ENCODE data around the gene HOXA5.

DNA sequence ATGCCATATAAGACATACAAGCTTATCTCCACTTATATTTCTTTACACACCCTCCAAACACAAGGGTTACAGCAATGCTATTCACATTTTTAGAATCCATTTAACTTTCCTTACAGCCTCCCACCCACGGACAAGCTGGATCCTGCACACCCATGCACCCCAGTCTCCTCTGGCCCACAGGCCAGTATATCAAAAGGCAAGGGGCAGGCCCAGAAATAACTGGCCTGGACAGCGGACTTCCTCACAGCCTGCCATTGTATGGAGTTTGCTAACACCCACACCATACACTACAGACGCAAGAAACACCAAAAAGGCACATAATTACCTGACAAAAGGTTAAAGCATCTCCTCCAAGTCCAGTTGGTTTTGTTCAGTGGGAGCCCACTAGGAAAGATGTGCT lies 24.9 kb downstream of the HOXA5 start:
- TF ChIP-seq CTCF (IDR thresholded peaks at IDR 0.05) (no peak), POLR2A (IDR thresholded peaks at IDR 0.05; ENCODE audit: low read depth) (no peak), POLR2AphosphoS5 (IDR thresholded peaks at IDR 0.05) (no peak)

All from esophagus muscularis mucosa (tissue), 3 donors.